OCI-LY3 (cell line): ENCODE measurements around the gene RSPO1.
"Not testable (repeated sequence)": the region's sequence is repeated elsewhere in the genome, so short reads cannot be mapped to it uniquely, and the experiment has no call there.

Experiments used
- H2AFZ ChIP-seq: fragments of 200-600, 300-600 bp; shearing (Covaris generic); 2 replicates; pipeline ENCODE4 v1.6.0; 2014; ENCODE audit warnings: antibody characterized with exemption, low read depth, low read length
- H3K27ac ChIP-seq: fragments of 200-600, 300-600 bp; sonication (generic); 2 replicates; pipeline ENCODE4 v1.5.1; 2014; ENCODE audit warnings: mild to moderate bottlenecking, low read length, moderate library complexity, mixed read lengths
- H3K27me3 ChIP-seq: fragments of 200-600, 300-600 bp; sonication (generic); 2 replicates; pipeline ENCODE4 v1.6.1; 2014; ENCODE audit warnings: low read depth, low read length, mixed read lengths
- H3K36me3 ChIP-seq: fragments of 200-600, 300-600 bp; sonication (generic); replicated peaks from 2 replicates; pipeline ENCODE3; 2014; ENCODE audit warnings: low read depth, low read length, mixed read lengths
- H3K4me1 ChIP-seq: fragments of 300-600, 200-600 bp; sonication (generic); 2 replicates; pipeline ENCODE4 v1.6.1; 2014; ENCODE audit warnings: low read length, mixed read lengths
- H3K4me2 ChIP-seq: fragments of 200-600, 300-600 bp; sonication (generic); 2 replicates; pipeline ENCODE4 v1.6.1; 2014; ENCODE audit warnings: low read length, mixed read lengths
- H3K4me3 ChIP-seq: fragments of 300-600, 200-600 bp; sonication (generic); 2 replicates; pipeline ENCODE4 v1.5.1; 2014; ENCODE audit warnings: antibody characterized with exemption, mild to moderate bottlenecking, low read length, moderate library complexity
- H3K79me2 ChIP-seq: fragments of 300-600, 200-600 bp; shearing (Covaris generic); 2 replicates; pipeline ENCODE4 v1.6.1; 2014; ENCODE audit warnings: mild to moderate bottlenecking, low read length, mixed read lengths
- H3K9ac ChIP-seq: fragments of 300-600, 200-600 bp; shearing (Covaris generic); 2 replicates; pipeline ENCODE4 v1.6.0; 2014; ENCODE audit warnings: mild to moderate bottlenecking, low read length, moderate library complexity
- H3K9me3 ChIP-seq: fragments of 200-600, 300-600 bp; shearing (Covaris generic); 2 replicates; pipeline ENCODE4 v1.6.1; 2014; ENCODE audit warnings: low read length, mixed read lengths; ENCODE audit not compliant: insufficient read depth
- H4K20me1 ChIP-seq: fragments of 200-600, 300-600 bp; sonication (generic); 2 replicates; pipeline ENCODE4 v1.6.1; 2016; ENCODE audit warnings: low read length, mixed read lengths; ENCODE audit not compliant: insufficient read depth
- EZH2phosphoT487 ChIP-seq: fragments of 200-600 bp; shearing (Covaris generic); IDR thresholded peaks from 2 replicates; pipeline ENCODE4 v1.6.1; 2018; ENCODE audit warnings: antibody characterized with exemption, mixed run types, low read depth
- TF ChIP-seq, protein P1 (sequence below): fragments of 200-600, 300-600 bp; sonication (generic); IDR thresholded peaks from 2 replicates; pipeline ENCODE4 v1.5.1; 2014; ENCODE audit warnings: antibody characterized with exemption, low read length, low read depth

The RSPO1 gene, protein sequence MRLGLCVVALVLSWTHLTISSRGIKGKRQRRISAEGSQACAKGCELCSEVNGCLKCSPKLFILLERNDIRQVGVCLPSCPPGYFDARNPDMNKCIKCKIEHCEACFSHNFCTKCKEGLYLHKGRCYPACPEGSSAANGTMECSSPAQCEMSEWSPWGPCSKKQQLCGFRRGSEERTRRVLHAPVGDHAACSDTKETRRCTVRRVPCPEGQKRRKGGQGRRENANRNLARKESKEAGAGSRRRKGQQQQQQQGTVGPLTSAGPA

DNA sequence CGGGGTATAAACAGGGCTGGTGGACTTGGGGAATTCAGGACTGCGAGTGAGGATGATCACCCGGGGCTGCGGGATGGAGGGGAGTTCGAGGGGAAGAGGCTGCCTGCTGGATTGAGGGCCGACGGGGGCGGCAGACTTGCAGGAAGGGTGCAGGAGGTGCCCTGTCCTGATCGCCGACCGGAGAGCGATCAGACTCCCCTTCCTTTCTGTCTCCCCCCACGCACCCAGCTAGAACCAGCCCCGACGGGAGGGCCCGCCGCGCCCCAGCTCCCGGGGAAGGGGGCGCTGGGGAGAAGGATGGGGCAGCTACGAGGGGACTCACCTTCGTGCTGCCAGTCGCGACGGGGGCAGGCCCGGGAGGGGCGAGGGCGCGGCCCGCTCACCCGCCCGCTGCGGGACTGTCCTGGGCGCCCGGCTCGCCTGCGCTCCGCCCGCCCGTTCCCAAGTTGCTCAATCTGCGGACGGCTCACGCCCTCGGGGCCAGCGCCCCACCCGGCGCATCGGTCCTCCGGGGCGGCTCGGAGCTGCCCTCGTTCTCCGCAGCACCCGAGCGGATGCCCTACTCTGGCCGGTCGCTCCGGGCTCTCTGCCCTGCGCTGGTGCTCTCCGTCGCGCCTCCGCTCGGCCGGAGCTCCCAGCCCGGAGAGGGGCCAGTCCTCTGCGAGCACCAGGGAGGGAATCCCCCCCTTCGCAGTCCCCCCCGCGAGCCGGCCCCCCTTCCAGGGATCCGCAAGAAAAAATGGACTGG lies at the start of gene RSPO1:
Gene RSPO1 (minus strand): TSS at position 649 of the 748 bp plus-strand sequence. CDS start 5,231 bp downstream, outside the sequence.
- no peak within 1 kb of the TSS for H3K9ac ChIP-seq
- H3K79me2 ChIP-seq, result no peaks in the 10 kb centered on the region
- no peaks in the 10 kb centered on the region for H4K20me1 ChIP-seq
- H3K4me2 ChIP-seq, result no peak within 1 kb of the TSS
- H3K27me3 ChIP-seq, result peaks cover 10% of the 10 kb centered on the region
- H3K9me3 ChIP-seq, result no peaks in the 10 kb centered on the region
- TF ChIP-seq, protein P1, sequence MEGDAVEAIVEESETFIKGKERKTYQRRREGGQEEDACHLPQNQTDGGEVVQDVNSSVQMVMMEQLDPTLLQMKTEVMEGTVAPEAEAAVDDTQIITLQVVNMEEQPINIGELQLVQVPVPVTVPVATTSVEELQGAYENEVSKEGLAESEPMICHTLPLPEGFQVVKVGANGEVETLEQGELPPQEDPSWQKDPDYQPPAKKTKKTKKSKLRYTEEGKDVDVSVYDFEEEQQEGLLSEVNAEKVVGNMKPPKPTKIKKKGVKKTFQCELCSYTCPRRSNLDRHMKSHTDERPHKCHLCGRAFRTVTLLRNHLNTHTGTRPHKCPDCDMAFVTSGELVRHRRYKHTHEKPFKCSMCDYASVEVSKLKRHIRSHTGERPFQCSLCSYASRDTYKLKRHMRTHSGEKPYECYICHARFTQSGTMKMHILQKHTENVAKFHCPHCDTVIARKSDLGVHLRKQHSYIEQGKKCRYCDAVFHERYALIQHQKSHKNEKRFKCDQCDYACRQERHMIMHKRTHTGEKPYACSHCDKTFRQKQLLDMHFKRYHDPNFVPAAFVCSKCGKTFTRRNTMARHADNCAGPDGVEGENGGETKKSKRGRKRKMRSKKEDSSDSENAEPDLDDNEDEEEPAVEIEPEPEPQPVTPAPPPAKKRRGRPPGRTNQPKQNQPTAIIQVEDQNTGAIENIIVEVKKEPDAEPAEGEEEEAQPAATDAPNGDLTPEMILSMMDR, result no peak
- no peak for TF ChIP-seq EZH2phosphoT487
- no peak within 1 kb of the TSS for H2AFZ ChIP-seq
- no peaks in the 10 kb centered on the region for H3K36me3 ChIP-seq
- H3K4me1 ChIP-seq, result no peaks in the 10 kb centered on the region
- no peak within 1 kb of the TSS for H3K27ac ChIP-seq
- H3K4me3 ChIP-seq, result no peak within 1 kb of the TSS

DNA sequence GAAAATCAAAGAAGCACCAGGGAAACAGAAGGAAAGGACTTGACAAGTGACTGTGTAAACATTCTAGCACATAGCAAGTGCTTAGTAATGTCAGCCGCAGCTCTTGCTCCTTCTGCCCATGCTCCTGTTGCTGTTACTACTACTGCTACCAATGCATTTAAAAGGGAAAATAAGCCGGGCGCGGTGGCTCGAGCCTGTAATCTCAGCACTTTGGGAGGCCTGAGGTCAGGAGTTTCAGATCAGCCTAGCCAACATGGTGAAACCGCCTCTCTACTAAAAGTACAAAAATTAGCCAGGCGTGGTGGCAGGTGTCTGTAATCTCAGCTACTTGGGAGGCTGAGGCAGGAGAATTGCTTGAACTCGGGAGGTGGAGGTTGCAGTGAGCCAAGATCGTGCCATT lies 49.5 kb upstream of the RSPO1 start:
- not testable (repeated sequence) for H4K20me1 ChIP-seq, H3K27me3 ChIP-seq, H3K4me3 ChIP-seq, H3K9me3 ChIP-seq, H3K9ac ChIP-seq, H3K4me2 ChIP-seq, H2AFZ ChIP-seq
- H3K27ac ChIP-seq, result peak overlapping the region; percentile 23; the same call in 1 of the 2 replicates
- peaks cover 18% of the 10 kb centered on the region for H3K36me3 ChIP-seq
- H3K4me1 ChIP-seq, result peaks cover 15% of the 10 kb centered on the region
- H3K79me2 ChIP-seq, result peaks cover 15% of the 10 kb centered on the region

DNA sequence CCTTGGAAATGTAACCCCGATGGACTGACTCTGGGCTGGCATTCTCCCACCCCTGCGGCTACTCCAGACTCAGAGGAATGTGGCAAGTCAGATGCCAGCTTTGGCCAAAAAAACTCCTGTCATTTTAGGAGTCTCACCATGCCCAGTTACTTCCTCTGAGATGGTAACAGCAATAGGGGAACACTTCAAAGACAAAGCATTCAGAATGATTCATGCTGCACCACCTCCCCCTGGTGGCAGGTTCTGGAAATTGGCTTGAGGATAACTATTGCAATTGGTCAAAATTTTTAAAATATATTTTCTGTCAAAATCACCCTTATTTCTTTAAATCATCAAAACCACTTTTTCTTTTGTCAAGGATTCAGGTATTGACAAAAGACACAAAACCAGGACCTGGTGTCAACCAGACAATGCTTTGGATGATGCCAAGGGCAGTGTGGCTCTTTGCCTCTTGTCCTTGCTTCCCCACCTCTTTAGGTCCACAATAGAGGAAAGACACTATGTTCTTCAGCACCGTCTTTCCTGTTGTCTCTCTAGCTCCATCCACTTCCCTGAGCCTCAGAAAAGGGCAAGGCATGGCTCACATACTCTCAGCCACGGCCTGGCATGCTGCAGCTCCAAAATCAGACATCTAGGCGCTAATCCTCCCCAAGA lies 47.8 kb upstream of the RSPO1 start:
- Histone ChIP-seq H3K27ac (peak overlapping the region; percentile 22; the same call in 1 of the 2 replicates), H2AFZ (no peak overlapping the region), H3K36me3 (peaks cover 14% of the 10 kb centered on the region), H3K9me3 (no peaks in the 10 kb centered on the region), H3K4me2 (peak overlapping the region; percentile 68), H3K4me1 (peaks cover 24% of the 10 kb centered on the region), H3K79me2 (no peaks in the 10 kb centered on the region), H3K4me3 (peak overlapping the region; percentile 47), H3K9ac (peak overlapping the region; percentile 42; the same call in 1 of the 2 replicates), H3K27me3 (no peaks in the 10 kb centered on the region), H4K20me1 (no peaks in the 10 kb centered on the region)
- TF ChIP-seq EZH2phosphoT487, result no peak
- TF ChIP-seq, protein P1, result peak; percentile 73

DNA sequence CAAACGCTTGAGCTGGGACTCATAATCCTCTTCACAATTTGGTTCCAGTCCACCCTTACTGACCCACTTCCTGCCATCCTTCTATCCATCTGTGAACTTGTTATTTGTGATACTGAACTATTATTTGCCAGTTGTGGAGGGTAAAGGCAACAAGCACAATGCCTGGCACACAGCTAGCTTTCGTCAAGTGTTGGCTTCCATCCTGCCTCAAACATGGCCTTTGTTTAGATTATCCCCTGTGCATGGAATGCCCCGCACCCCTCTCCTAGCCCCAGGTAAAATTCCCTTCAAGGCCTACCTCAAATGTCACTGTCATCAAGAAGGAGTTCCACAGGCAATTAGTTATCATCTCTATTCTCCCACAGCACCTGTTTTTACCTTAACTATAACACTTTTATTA lies 46.2 kb upstream of the RSPO1 start:
- Histone ChIP-seq H3K4me1 (peaks cover 39% of the 10 kb centered on the region), H3K9ac (no peak overlapping the region), H3K27me3 (no peaks in the 10 kb centered on the region), H3K4me2 (no peak overlapping the region), H4K20me1 (no peaks in the 10 kb centered on the region), H3K9me3 (no peaks in the 10 kb centered on the region), H3K79me2 (no peaks in the 10 kb centered on the region), H3K36me3 (peaks cover 9% of the 10 kb centered on the region), H3K27ac (no peak overlapping the region), H2AFZ (no peak overlapping the region), H3K4me3 (no peak overlapping the region)
- TF ChIP-seq, protein P1, result no peak
- no peak for TF ChIP-seq EZH2phosphoT487
